CD14-positive monocyte (primary cell): ENCODE measurements around the gene ABCB10. TPM values are rescaled to one million over a fixed set of nuclear protein-coding genes. Genes with fewer than 3 reads are reported as not detected.

ENCODE experiments used
- DNase-seq, 3 donors: peaks; one replicate each; pipeline ENCODE4 v3.0.0-alpha.2; 2011 to 2022
- H2AFZ ChIP-seq: 2 replicates; pipeline ENCODE4 v1.6.0; 2012; ENCODE audit warnings: mild to moderate bottlenecking, low read depth, low read length, inconsistent platforms; ENCODE audit not compliant: insufficient read depth, poor library complexity, severe bottlenecking
- H3K27ac ChIP-seq, 2 donors: 1 replicate in 1 of 2; 2 replicates in 1 of 2; pipeline ENCODE4 v1.5.1; 2012 to 2013; ENCODE audit warnings: low read length in 2 of 2, control low read depth in 1 of 2, inconsistent platforms in 1 of 2, low read depth in 1 of 2, mild to moderate bottlenecking in 1 of 2
- H3K27me3 ChIP-seq, 2 donors: one replicate each; pipeline versions ENCODE4 v1.6.0 to v1.6.1; 2011 to 2013; ENCODE audit warnings: low read length in 2 of 2; ENCODE audit not compliant: control insufficient read depth in 2 of 2, insufficient read depth in 2 of 2
- H3K36me3 ChIP-seq, 2 donors: replicated peaks in 1 of 2; 1 replicate in 1 of 2; 2 replicates in 1 of 2; pipeline versions ENCODE4 v1.5.1 to v1.6.1; 2012 to 2013; ENCODE audit warnings: low read length in 2 of 2, control low read depth in 1 of 2, inconsistent platforms in 1 of 2, mild to moderate bottlenecking in 1 of 2; ENCODE audit not compliant: insufficient read depth in 2 of 2, control insufficient read depth in 1 of 2
- H3K4me1 ChIP-seq, 2 donors: 1 replicate in 1 of 2; 2 replicates in 1 of 2; pipeline versions ENCODE4 v1.5.1 to v1.6.1; 2012 to 2013; ENCODE audit warnings: low read length in 2 of 2, control low read depth in 1 of 2, inconsistent platforms in 1 of 2, mild to moderate bottlenecking in 1 of 2, moderate library complexity in 1 of 2; ENCODE audit not compliant: insufficient read depth in 2 of 2, control insufficient read depth in 1 of 2
- H3K4me2 ChIP-seq: replicated peaks from 2 replicates; pipeline ENCODE3; 2012; ENCODE audit warnings: low read length, moderate library complexity, mild to moderate bottlenecking; ENCODE audit not compliant: poor library complexity, severe bottlenecking; ENCODE audit errors: extremely low read depth
- H3K4me3 ChIP-seq, 3 experiments: fragments of 200-600 bp in 1 of 3; sonication (generic) in 1 of 3; replicated peaks in 1 of 3; 1 replicate in 2 of 3; 2 replicates in 1 of 3; pipeline ENCODE4 v1.5.1; 2011 to 2013; ENCODE audit warnings: low read length in 3 of 3, mild to moderate bottlenecking in 3 of 3, control low read depth in 2 of 3, low read depth in 2 of 3, inconsistent platforms in 1 of 3, moderate library complexity in 1 of 3
- H3K79me2 ChIP-seq: 2 replicates; pipeline ENCODE4 v1.6.0; 2012; ENCODE audit warnings: mild to moderate bottlenecking, control low read depth, inconsistent platforms, low read length, moderate library complexity; ENCODE audit not compliant: insufficient read depth
- H3K9ac ChIP-seq: 2 replicates; pipeline ENCODE4 v1.6.0; 2017; ENCODE audit warnings: low read length, mild to moderate bottlenecking; ENCODE audit not compliant: insufficient read depth, poor library complexity, severe bottlenecking
- H3K9me3 ChIP-seq, 2 donors: replicated peaks in 1 of 2; 1 replicate in 1 of 2; 2 replicates in 1 of 2; pipeline versions ENCODE4 v1.5.1 to v1.6.1; 2012 to 2013; ENCODE audit warnings: low read length in 2 of 2, control low read depth in 1 of 2; ENCODE audit not compliant: control insufficient read depth in 1 of 2, insufficient read depth in 1 of 2
- H4K20me1 ChIP-seq: 2 replicates; pipeline ENCODE4 v1.6.0; 2012; ENCODE audit warnings: mild to moderate bottlenecking, low read length, control low read depth, moderate library complexity; ENCODE audit not compliant: insufficient read depth
- H3K27ac Mint-ChIP-seq, 7 donors: one replicate each; pipeline ENCODE4 v1.8.0; 2020; ENCODE audit warnings: mild to moderate bottlenecking in 7 of 7, mixed read lengths in 7 of 7, moderate library complexity in 6 of 7, inconsistent platforms in 2 of 7
- H3K27me3 Mint-ChIP-seq, 3 donors: one replicate each; pipeline ENCODE4 v1.8.0; 2021 to 2022; ENCODE audit warnings: low read depth in 3 of 3, mild to moderate bottlenecking in 3 of 3, mixed read lengths in 3 of 3, moderate library complexity in 3 of 3, inconsistent platforms in 1 of 3
- H3K36me3 Mint-ChIP-seq, 2 donors: one replicate each; pipeline ENCODE4 v1.8.0; 2020; ENCODE audit warnings: mixed read lengths in 2 of 2, inconsistent platforms in 1 of 2, mild to moderate bottlenecking in 1 of 2
- H3K4me1 Mint-ChIP-seq: one replicate; pipeline ENCODE4 v1.8.0; 2020; ENCODE audit warnings: mild to moderate bottlenecking, mixed read lengths
- H3K4me3 Mint-ChIP-seq, 2 donors: one replicate each; pipeline ENCODE4 v1.8.0; 2020; ENCODE audit warnings: mild to moderate bottlenecking in 2 of 2, mixed read lengths in 2 of 2, moderate library complexity in 1 of 2
- H3K9me3 Mint-ChIP-seq, 7 donors: one replicate each; pipeline ENCODE4 v1.8.0; 2020 to 2022; ENCODE audit warnings: mixed read lengths in 7 of 7, mild to moderate bottlenecking in 6 of 7, moderate library complexity in 6 of 7, inconsistent platforms in 2 of 7
- CTCF ChIP-seq: fragments of 200-600 bp; IDR thresholded peaks from one replicate; pipeline ENCODE4 v1.8.0; 2022; ENCODE audit warnings: antibody characterized with exemption, mild to moderate bottlenecking
- WGBS: methylation state at CpG from one replicate; pipeline ENCODE4 v1.1.5; 2013; ENCODE audit warnings: missing lambda C conversion rate; ENCODE audit not compliant: insufficient coverage; 5-methylcytosine and 5-hydroxymethylcytosine counted together
- intact Hi-C, 2 donors: fragments of 100-400 bp; cut with micrococcal nuclease; formaldehyde crosslinking; loops; one replicate each; pipeline versions ENCODE4 v1.15.0 to v1.15.1; 2023
- polyA plus RNA-seq, 3 donors: library from polyadenylated mRNA; depleted of rRNA in 1 of 3; unstranded in 2 of 3; stranded (reverse) in 1 of 3; fragments of 300-500 nt in 2 of 3; fragments of >200 nt in 1 of 3; fragmentation: Illumina TruSeq in 2 of 3; gene quantifications; 1 replicate in 2 of 3; 2 replicates in 1 of 3; pipeline ENCODE4 v1.2.3, GENCODE V29; 2012 to 2021

Gene ABCB10
- polyA plus RNA-seq, 3 donors = 5.4 to 12.9 (median 11.4) TPM

DNA sequence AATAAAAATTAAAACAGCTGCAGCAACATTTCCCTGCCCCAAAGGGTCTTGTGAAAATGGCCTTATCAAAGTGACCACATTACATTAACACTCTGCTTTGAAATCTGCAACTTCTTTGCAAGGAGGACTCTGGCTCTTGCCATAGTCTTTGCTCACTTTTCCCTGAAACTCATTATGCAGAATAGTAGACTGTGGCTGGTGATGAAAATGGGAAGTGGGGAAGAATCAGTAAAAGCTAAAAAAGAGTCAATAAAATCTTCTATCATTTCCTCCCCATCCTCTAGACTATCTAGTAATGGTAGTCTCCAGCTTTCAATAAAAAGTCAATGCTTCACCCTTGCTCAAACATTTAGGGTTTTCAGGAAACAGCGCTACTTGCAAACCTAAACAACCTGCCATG is 31.8 kb downstream of the ABCB10 start:
- H3K27ac Mint-ChIP-seq = no peak overlapping the region
- no peaks in the 10 kb centered on the region for H3K79me2 ChIP-seq
- no peak for DNase-seq
- no peak overlapping the region for H2AFZ ChIP-seq
- no peak overlapping the region for H3K27ac ChIP-seq
- H3K9me3 ChIP-seq = no peaks in the 10 kb centered on the region
- no peaks in the 10 kb centered on the region for H3K27me3 ChIP-seq
- peaks cover 83 to 94% of the 10 kb centered on the region in 2 donors for H3K36me3 ChIP-seq
- H3K27me3 Mint-ChIP-seq = peaks cover 0 to 2% (median 0%) of the 10 kb centered on the region in 3 donors
- H3K9me3 Mint-ChIP-seq = no peaks in the 10 kb centered on the region
- H4K20me1 ChIP-seq = no peaks in the 10 kb centered on the region
- H3K4me2 ChIP-seq = no peak overlapping the region
- H3K4me1 Mint-ChIP-seq = no peaks in the 10 kb centered on the region
- no CpG with 5 or more reads among the region's 1 CpG for WGBS
- intact Hi-C loops = no loop called here
- H3K4me3 Mint-ChIP-seq = no peak overlapping the region
- no peak overlapping the region for H3K9ac ChIP-seq
- no peak for TF ChIP-seq CTCF
- H3K36me3 Mint-ChIP-seq = peaks cover 79 to 92% of the 10 kb centered on the region in 2 donors
- no peak overlapping the region for H3K4me3 ChIP-seq
- no peaks in the 10 kb centered on the region for H3K4me1 ChIP-seq

DNA sequence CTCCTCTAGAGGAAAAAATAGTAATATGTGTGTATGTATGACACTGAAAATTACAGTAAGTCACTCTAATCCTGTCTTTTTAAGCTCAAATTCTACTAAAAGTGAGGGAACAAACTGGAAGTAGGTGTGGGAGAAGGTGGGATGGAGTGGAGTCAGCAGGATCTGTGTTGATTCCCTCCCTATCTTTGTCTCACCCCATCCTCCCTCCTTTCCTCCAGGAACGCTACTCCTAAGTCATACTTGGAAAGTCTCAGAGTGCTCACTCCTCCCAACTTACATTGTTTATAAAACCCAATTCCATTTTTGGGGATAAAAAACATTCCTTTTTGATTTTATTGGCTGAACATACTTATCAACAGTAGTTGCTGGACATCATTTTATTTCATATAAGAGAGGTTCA is 35.5 kb downstream of the ABCB10 start:
- WGBS = no CpG with 5 or more reads among the region's 1 CpG
- no peak overlapping the region for H3K9ac ChIP-seq
- intact Hi-C loops = no loop called here
- no peak overlapping the region for H2AFZ ChIP-seq
- H3K36me3 Mint-ChIP-seq = peaks cover 72 to 84% of the 10 kb centered on the region in 2 donors
- H3K4me1 Mint-ChIP-seq = no peaks in the 10 kb centered on the region
- no peaks in the 10 kb centered on the region for H3K4me1 ChIP-seq
- H3K79me2 ChIP-seq = no peaks in the 10 kb centered on the region
- no peaks in the 10 kb centered on the region for H3K9me3 ChIP-seq
- no peak for DNase-seq
- no peak overlapping the region for H3K27ac ChIP-seq
- TF ChIP-seq CTCF = no peak
- no peaks in the 10 kb centered on the region for H3K27me3 ChIP-seq
- no peak overlapping the region for H3K4me2 ChIP-seq
- H3K27ac Mint-ChIP-seq = no peak overlapping the region
- H3K36me3 ChIP-seq = peaks cover 64 to 94% of the 10 kb centered on the region in 2 donors
- H3K4me3 ChIP-seq = no peak overlapping the region
- H3K4me3 Mint-ChIP-seq = no peak overlapping the region
- no peaks in the 10 kb centered on the region for H3K9me3 Mint-ChIP-seq
- no peaks in the 10 kb centered on the region for H4K20me1 ChIP-seq
- H3K27me3 Mint-ChIP-seq = no peaks in the 10 kb centered on the region
